RWPE1 (cell line): ENCODE data around the gene ZNF454.

Experiments used
- CTCF ChIA-PET: fragments of 350-600 bp; sonication (Branson Sonifier 250); formaldehyde crosslinking; extraction: SDS; loops from one replicate; lab custom pipeline; 2021; lab: Yijun Ruan, JAX
- POLR2A ChIA-PET: fragments of 400-600 bp; formaldehyde crosslinking; extraction: SDS; loops from one replicate; lab custom pipeline; 2020; ENCODE audit warnings: antibody characterized with exemption; ENCODE audit not compliant: low non-redundant PET; lab: Yijun Ruan, JAX
- DNase-seq: peaks from one replicate; pipeline ENCODE4 v3.0.0; 2012; ENCODE audit warnings: low spot score
- H3K27ac ChIP-seq: fragments of 450-650 bp; 2 replicates; pipeline ENCODE4 v1.5.1; 2017
- CTCF ChIP-seq: fragments of 450-650 bp; conservative IDR thresholded peaks from 2 replicates; pipeline ENCODE4 v1.5.1; 2017; ENCODE audit warnings: low read depth, mild to moderate bottlenecking

The ZNF454 gene

DNA sequence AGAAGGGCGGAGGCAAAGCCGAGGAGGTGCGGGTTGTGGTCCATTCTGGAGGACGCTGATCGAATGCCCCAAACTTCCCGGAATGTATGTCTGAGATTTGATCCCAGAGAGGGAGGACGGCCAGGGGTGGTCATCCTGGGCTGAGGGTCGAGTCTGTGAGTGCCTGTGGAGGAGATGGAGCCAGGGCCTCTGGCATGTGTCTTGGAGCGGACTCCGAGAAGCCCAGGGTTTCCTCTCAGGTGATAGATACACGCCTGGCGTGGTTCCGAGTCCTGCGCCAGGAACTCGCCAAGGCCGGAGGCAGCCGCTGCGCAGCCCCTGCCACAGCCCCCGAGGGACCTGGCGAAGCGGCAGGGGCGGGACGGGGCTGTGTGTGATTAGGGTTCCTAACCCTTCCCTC, 363 bp downstream of the ZNF454 start:
- DNase-seq, result no peak
- ChIA-PET CTCF (interaction anchor here (0.9 kb wide), 1 partner anchor 17 kb away, joined by 5 read pairs; no protein-coding TSS in a partner anchor), POLR2A (no interaction called here)
- TF ChIP-seq CTCF, result no peak
- H3K27ac ChIP-seq, result no peak overlapping the region

DNA sequence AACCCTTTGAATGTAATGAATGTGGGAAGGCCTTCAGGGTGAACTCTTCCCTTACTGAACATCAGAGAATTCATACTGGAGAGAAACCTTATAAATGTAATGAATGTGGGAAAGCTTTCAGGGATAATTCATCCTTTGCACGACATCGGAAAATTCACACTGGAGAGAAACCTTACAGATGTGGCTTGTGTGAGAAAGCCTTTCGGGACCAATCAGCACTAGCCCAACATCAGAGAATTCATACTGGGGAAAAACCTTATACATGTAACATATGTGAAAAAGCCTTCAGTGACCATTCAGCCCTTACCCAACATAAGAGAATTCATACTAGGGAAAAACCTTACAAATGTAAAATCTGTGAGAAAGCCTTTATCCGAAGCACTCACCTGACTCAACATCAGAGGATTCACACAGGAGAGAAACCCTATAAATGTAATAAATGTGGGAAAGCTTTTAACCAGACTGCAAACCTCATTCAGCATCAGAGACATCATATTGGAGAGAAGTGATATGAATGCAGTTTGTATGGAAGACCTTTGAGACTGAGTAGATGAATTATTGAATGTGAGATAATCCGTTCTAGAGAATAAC, 24.6 kb downstream of the ZNF454 start:
- ChIA-PET CTCF (no interaction called here), POLR2A (interaction anchor here (0.7 kb wide), 1 partner anchor 31 kb away, joined by 3 read pairs; no protein-coding TSS in a partner anchor)
- no peak overlapping the region for H3K27ac ChIP-seq
- DNase-seq, result no peak
- TF ChIP-seq CTCF, result no peak

GRCh38 chr5:178981381-178981780, 40.4 kb downstream of the ZNF454 start:
- no peak for TF ChIP-seq CTCF
- no peak overlapping the region for H3K27ac ChIP-seq
- ChIA-PET POLR2A (no interaction called here), CTCF (no interaction called here)
- no peak for DNase-seq

- POLR2A ChIA-PET, result no interaction called here
- no peak for DNase-seq
- no peak for TF ChIP-seq CTCF
- no peak overlapping the region for H3K27ac ChIP-seq
- CTCF ChIA-PET, result no interaction called here
Measured at GRCh38 chr5:178982941-178983340, 41.9 kb downstream of the ZNF454 start.

DNA sequence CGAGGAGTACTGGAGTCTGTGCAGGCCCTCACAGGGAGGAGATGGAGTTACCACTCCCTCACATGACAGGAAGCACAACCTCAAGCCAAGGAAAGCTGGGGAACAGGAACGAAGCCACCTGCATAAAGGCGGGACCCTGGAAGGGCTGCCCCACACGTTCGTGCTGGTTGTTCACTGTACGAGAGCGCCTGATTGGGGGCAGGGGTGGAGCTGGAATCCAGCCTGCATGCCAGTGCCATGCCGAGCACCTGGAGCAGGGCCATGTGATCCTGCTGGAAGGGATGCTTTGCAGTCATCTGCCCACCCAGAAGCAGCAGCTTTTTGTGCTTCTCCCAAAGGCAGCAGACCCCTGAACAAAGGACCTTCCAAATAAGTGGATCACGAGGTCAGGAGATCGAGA, 42.7 kb downstream of the ZNF454 start:
- CTCF ChIA-PET, result no interaction called here
- no peak overlapping the region for H3K27ac ChIP-seq
- POLR2A ChIA-PET, result no interaction called here
- no peak for TF ChIP-seq CTCF
- no peak for DNase-seq

DNA sequence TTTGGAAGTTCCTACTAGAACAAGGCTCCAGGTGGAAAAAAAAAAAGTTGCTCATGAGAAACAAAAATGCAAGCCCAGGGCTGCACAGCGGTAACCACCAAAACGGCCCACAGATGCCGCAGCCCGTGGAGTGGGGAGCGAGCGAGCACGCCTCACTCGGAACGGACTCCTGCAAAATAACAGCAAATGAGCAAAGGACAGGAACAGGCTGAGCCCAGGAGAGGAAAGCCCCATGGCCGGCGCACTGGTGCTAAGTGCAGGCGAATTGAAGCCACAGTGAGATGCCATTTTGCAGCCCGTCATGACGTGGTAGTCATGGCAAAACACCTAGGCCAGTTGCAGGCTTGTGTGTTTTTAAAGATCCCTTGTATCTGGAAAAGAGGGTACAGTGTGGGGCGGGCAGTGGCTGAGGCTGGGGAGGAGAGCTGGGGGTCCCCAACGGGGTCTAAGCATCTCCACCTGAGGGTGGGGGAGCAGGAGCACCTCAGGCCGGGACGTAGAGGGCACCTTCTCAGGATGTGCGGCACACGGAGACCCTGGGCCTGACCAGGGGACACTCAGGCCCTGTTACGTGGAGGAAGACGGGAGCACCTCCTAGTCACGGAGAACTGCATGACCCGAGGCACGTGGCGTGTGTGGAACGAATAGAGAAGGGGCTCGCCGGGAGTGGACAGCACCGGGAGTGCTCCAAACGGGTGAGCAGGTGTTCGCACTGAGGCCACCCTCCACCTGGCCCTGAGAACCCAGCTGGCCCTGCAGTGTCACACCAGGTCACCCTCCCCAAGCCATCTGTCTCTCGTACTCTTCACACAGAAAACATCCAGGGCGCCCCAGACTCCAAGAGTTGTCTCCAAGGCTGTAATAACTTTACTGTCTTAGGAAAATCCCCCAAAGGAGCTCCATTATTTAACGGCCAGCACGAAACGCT, 43.4 kb downstream of the ZNF454 start:
- ChIA-PET CTCF (no interaction called here), POLR2A (no interaction called here)
- no peak for DNase-seq
- H3K27ac ChIP-seq, result no peak overlapping the region
- TF ChIP-seq CTCF, result no peak
